Esophagus squamous epithelium (tissue), 5 donors: ENCODE results near the gene ZC3H18. TPM values are rescaled to one million over a fixed set of nuclear protein-coding genes. Genes with fewer than 3 reads are reported as not detected.

Experiments used
- DNase-seq: peaks from one replicate; lab custom pipeline; 2025; lab: John Stamatoyannopoulos, UW
- H3K27ac ChIP-seq, 4 donors: fragments of 200-600 bp; sonication (generic); one replicate each; pipeline ENCODE4 v1.5.1; 2016 to 2019; ENCODE audit warnings: mild to moderate bottlenecking in 1 of 4
- H3K27me3 ChIP-seq, 4 donors: fragments of 200-600 bp; sonication (generic); 1 replicate in 3 of 4; 2 replicates in 1 of 4; pipeline versions ENCODE4 v1.5.1 to v1.6.0; 2017 to 2021; ENCODE audit warnings: antibody characterized with exemption in 1 of 4
- H3K36me3 ChIP-seq, 3 donors: fragments of 200-600 bp; sonication (generic); one replicate each; pipeline ENCODE4 v1.5.1; 2016 to 2019
- H3K4me1 ChIP-seq, 3 donors: fragments of 200-600 bp; sonication (generic); one replicate each; pipeline ENCODE4 v1.5.1; 2017 to 2019
- H3K4me3 ChIP-seq, 4 donors: fragments of 200-600 bp; sonication (generic); 1 replicate in 3 of 4; 2 replicates in 1 of 4; pipeline ENCODE4 v1.5.1; 2016 to 2019; ENCODE audit warnings: mild to moderate bottlenecking in 2 of 4, moderate library complexity in 1 of 4
- H3K9me3 ChIP-seq, 3 donors: fragments of 200-600 bp; sonication (generic); one replicate each; pipeline ENCODE4 v1.5.1; 2016 to 2019
- CTCF ChIP-seq, 6 experiments: fragments of 450-650 bp in 4 of 6; fragments of 200-600 bp in 2 of 6; sonication (generic) in 2 of 6; IDR thresholded peaks; one replicate each; pipeline ENCODE4 v1.5.1; 2016 to 2019; ENCODE audit warnings: antibody characterized with exemption in 6 of 6, mild to moderate bottlenecking in 4 of 6, moderate library complexity in 4 of 6
- POLR2A ChIP-seq, 4 donors: fragments of 450-650 bp; IDR thresholded peaks; one replicate each; pipeline ENCODE4 v1.6.1; 2017; ENCODE audit warnings: antibody characterized with exemption in 4 of 4, mild to moderate bottlenecking in 4 of 4, moderate library complexity in 3 of 4
- WGBS, 2 donors: methylation state at CpG; one replicate each; pipeline ENCODE4 v1.1.5; 2018; 5-methylcytosine and 5-hydroxymethylcytosine counted together
- intact Hi-C: fragments of 100-400 bp; cut with DNase I; formaldehyde crosslinking; loops from one replicate; pipeline ENCODE4 v1.15.0; 2022
- total RNA-seq, 4 donors: library from RNA; depleted of rRNA; stranded (reverse); fragments of >200 nt; gene quantifications; one replicate each; pipeline ENCODE4 v1.1.0, GENCODE V29; 2016
- donor health status: DM: yes; HTN: yes; CAD: no.

The ZC3H18 gene
- total RNA-seq, 4 donors from 2014 or later = 15.4 to 27.3 (median 17.5) TPM

GRCh38 chr16:88548985-88549384 is 21.2 kb upstream of the ZC3H18 start:
- Histone ChIP-seq H3K36me3 (no peaks in the 10 kb centered on the region), H3K4me3 (no peak overlapping the region), H3K27ac (no peak overlapping the region), H3K4me1 (peaks cover 0 to 5% (median 4%) of the 10 kb centered on the region in 3 donors), H3K9me3 (peaks cover 0 to 10% (median under 1%) of the 10 kb centered on the region in 3 donors), H3K27me3 (peaks cover 0 to 55% (median 0%) of the 10 kb centered on the region in 4 donors)
- DNase-seq = no peak
- TF ChIP-seq CTCF (IDR thresholded peaks at IDR 0.05) = no peak
- TF ChIP-seq POLR2A (IDR thresholded peaks at IDR 0.05) = no peak
- intact Hi-C loops = no loop called here
- WGBS, 2 donors = 49 to 69% methylated on average over 4 to 10 of the region's 13 CpGs

GRCh38 chr16:88549671-88550245 is 20.4 kb upstream of the ZC3H18 start:
- Histone ChIP-seq H3K27me3 (peaks cover 0 to 63% (median 0%) of the 10 kb centered on the region in 4 donors), H3K4me1 (peaks cover 0 to 5% (median 4%) of the 10 kb centered on the region in 3 donors), H3K27ac (no peak overlapping the region), H3K4me3 (no peak overlapping the region), H3K36me3 (no peaks in the 10 kb centered on the region), H3K9me3 (peaks cover 0 to 2% (median 0%) of the 10 kb centered on the region in 3 donors)
- DNase-seq = no peak
- intact Hi-C loops = no loop called here
- TF ChIP-seq CTCF (IDR thresholded peaks at IDR 0.05) (no peak), POLR2A (IDR thresholded peaks at IDR 0.05) (no peak)
- WGBS, 2 donors = 67 to 68% methylated on average over 12 of the region's 12 CpGs

- no peak for TF ChIP-seq CTCF (IDR thresholded peaks at IDR 0.05)
- TF ChIP-seq POLR2A (IDR thresholded peaks at IDR 0.05) = no peak
- H3K36me3 ChIP-seq = no peaks in the 10 kb centered on the region
- H3K27ac ChIP-seq = no peak overlapping the region
- no peaks in the 10 kb centered on the region for H3K9me3 ChIP-seq
- no peak for DNase-seq
- intact Hi-C loops = no loop called here
- no peak overlapping the region for H3K4me3 ChIP-seq
- WGBS, 2 donors = 0 to 56% methylated on average over 1 to 5 of the region's 16 CpGs
- H3K27me3 ChIP-seq = peaks cover 0 to 63% (median 0%) of the 10 kb centered on the region in 4 donors
- peaks cover 0 to 5% (median 4%) of the 10 kb centered on the region in 3 donors for H3K4me1 ChIP-seq
Observed at GRCh38 chr16:88550246-88550661, 19.9 kb upstream of the ZC3H18 start.

- WGBS, 2 donors = 60 to 73% methylated on average over 1 to 10 of the region's 10 CpGs
Observed at GRCh38 chr16:88552166-88552565, 18.0 kb upstream of the ZC3H18 start.

More at GRCh38 chr16:88552166-88552565, 18.0 kb upstream of the ZC3H18 start:
- H3K9me3 ChIP-seq = no peaks in the 10 kb centered on the region
- intact Hi-C loops = no loop called here
- DNase-seq = no peak
- no peak overlapping the region for H3K27ac ChIP-seq
- TF ChIP-seq POLR2A (IDR thresholded peaks at IDR 0.05) (no peak), CTCF (IDR thresholded peaks at IDR 0.05) (no peak)
- H3K4me3 ChIP-seq = no peak overlapping the region
- no peaks in the 10 kb centered on the region for H3K36me3 ChIP-seq
- H3K4me1 ChIP-seq = peaks cover 0 to 5% (median 4%) of the 10 kb centered on the region in 3 donors
- H3K27me3 ChIP-seq = peaks cover 0 to 68% (median 0%) of the 10 kb centered on the region in 4 donors
